H9 (cell line): ENCODE results near the gene PNMA6A. TPM values are rescaled to one million over a fixed set of nuclear protein-coding genes. Genes with fewer than 3 reads are reported as not detected.
"Not testable (repeated sequence)": the region's sequence is repeated elsewhere in the genome, so short reads cannot be mapped to it uniquely, and the experiment has no call there.

ENCODE experiments used
- DNase-seq: peaks from one replicate; pipeline ENCODE4 v3.0.0-alpha.2; 2017
- H2AFZ ChIP-seq: one replicate; pipeline ENCODE4 v1.6.1; 2013; ENCODE audit warnings: mild to moderate bottlenecking, low read length, control low read depth, moderate library complexity
- H2AK5ac ChIP-seq: 2 replicates; pipeline ENCODE4 v1.6.1; 2013; ENCODE audit warnings: low read length, control low read depth, mixed read lengths; ENCODE audit not compliant: insufficient read length
- H2BK120ac ChIP-seq: one replicate; pipeline ENCODE4 v1.6.1; 2013; ENCODE audit warnings: low read depth, mild to moderate bottlenecking, low read length, control low read depth, inconsistent platforms; ENCODE audit not compliant: poor library complexity, severe bottlenecking
- H2BK12ac ChIP-seq: 2 replicates; pipeline ENCODE4 v1.6.1; 2013; ENCODE audit warnings: low read length, control low read depth, mixed read lengths, low read depth; ENCODE audit not compliant: insufficient read length
- H2BK15ac ChIP-seq: 2 replicates; pipeline ENCODE4 v1.6.1; 2013; ENCODE audit warnings: low read depth, low read length, control low read depth
- H2BK20ac ChIP-seq: one replicate; pipeline ENCODE4 v1.6.1; 2013; ENCODE audit warnings: low read depth, mild to moderate bottlenecking, low read length, control low read depth, inconsistent platforms; ENCODE audit not compliant: poor library complexity, severe bottlenecking
- H2BK5ac ChIP-seq: 2 replicates; pipeline ENCODE4 v1.6.1; 2013; ENCODE audit warnings: low read length, control low read depth, mixed read lengths; ENCODE audit not compliant: insufficient read length
- H3K14ac ChIP-seq: 2 replicates; pipeline ENCODE4 v1.6.1; 2013; ENCODE audit warnings: low read length, control low read depth; ENCODE audit not compliant: insufficient read depth
- H3K18ac ChIP-seq: 2 replicates; pipeline ENCODE4 v1.6.1; 2013; ENCODE audit warnings: low read depth, mild to moderate bottlenecking, mixed read lengths, low read length, control low read depth; ENCODE audit not compliant: insufficient read length
- H3K23ac ChIP-seq: 2 replicates; pipeline ENCODE4 v1.6.1; 2013; ENCODE audit warnings: low read length, control low read depth, mixed read lengths, low read depth; ENCODE audit not compliant: insufficient read length
- H3K23me2 ChIP-seq: 2 replicates; pipeline ENCODE4 v1.6.1; 2013; ENCODE audit warnings: low read depth, mild to moderate bottlenecking, mixed read lengths, low read length, control low read depth; ENCODE audit not compliant: insufficient read length, poor library complexity, severe bottlenecking
- H3K27ac ChIP-seq: 2 replicates; pipeline ENCODE4 v1.5.1; 2013; ENCODE audit warnings: low read length, control low read depth, mixed read lengths, low read depth; ENCODE audit not compliant: insufficient read length
- H3K27me3 ChIP-seq: 2 replicates; pipeline ENCODE4 v1.6.1; 2013; ENCODE audit warnings: low read length, control low read depth, inconsistent platforms; ENCODE audit not compliant: insufficient read depth
- H3K4ac ChIP-seq: 2 replicates; pipeline ENCODE4 v1.6.1; 2013; ENCODE audit warnings: low read depth, mild to moderate bottlenecking, control low read depth, inconsistent platforms, low read length, moderate library complexity
- H3K4me1 ChIP-seq: 2 replicates; pipeline ENCODE4 v1.6.1; 2013; ENCODE audit warnings: low read length, control low read depth, inconsistent platforms; ENCODE audit not compliant: insufficient read depth
- H3K4me2 ChIP-seq: 2 replicates; pipeline ENCODE4 v1.6.1; 2013; ENCODE audit warnings: low read length, control low read depth, mixed read lengths; ENCODE audit not compliant: insufficient read length, insufficient read depth
- H3K56ac ChIP-seq: 2 replicates; pipeline ENCODE4 v1.6.1; 2013; ENCODE audit warnings: low read depth, mild to moderate bottlenecking, mixed read lengths, low read length, control low read depth; ENCODE audit not compliant: insufficient read length
- H3K79me1 ChIP-seq: 2 replicates; pipeline ENCODE4 v1.6.1; 2013; ENCODE audit warnings: low read depth, mild to moderate bottlenecking, moderate library complexity, low read length, control low read depth, inconsistent platforms; ENCODE audit not compliant: insufficient read depth, poor library complexity, severe bottlenecking
- H3K79me2 ChIP-seq: 2 replicates; pipeline ENCODE4 v1.6.1; 2013; ENCODE audit warnings: low read length, control low read depth, inconsistent platforms; ENCODE audit not compliant: insufficient read depth
- H3K9ac ChIP-seq: 2 replicates; pipeline ENCODE4 v1.6.1; 2013; ENCODE audit warnings: low read length, control low read depth, mixed read lengths; ENCODE audit not compliant: insufficient read length; ENCODE audit errors: extremely low read depth
- H3K9me3 ChIP-seq: one replicate; pipeline ENCODE4 v1.6.1; 2013; ENCODE audit warnings: low read depth, low read length, inconsistent platforms; ENCODE audit not compliant: control insufficient read depth
- H3T11ph ChIP-seq: one replicate; pipeline ENCODE4 v1.6.1; 2013; ENCODE audit warnings: mild to moderate bottlenecking, low read length, control low read depth, inconsistent platforms
- H4K20me1 ChIP-seq: one replicate; pipeline ENCODE4 v1.6.1; 2013; ENCODE audit not compliant: control insufficient read depth, insufficient read length, insufficient read depth
- H4K5ac ChIP-seq: 2 replicates; pipeline ENCODE4 v1.6.1; 2013; ENCODE audit warnings: low read depth, mild to moderate bottlenecking, mixed read lengths, low read length, control low read depth; ENCODE audit not compliant: insufficient read length
- H4K8ac ChIP-seq: replicated peaks from 2 replicates; pipeline ENCODE4 v1.6.1; 2013; ENCODE audit warnings: low read length, control low read depth, mixed read lengths, low read depth; ENCODE audit not compliant: insufficient read length
- H4K91ac ChIP-seq: 2 replicates; pipeline ENCODE4 v1.6.1; 2013; ENCODE audit warnings: low read depth, mild to moderate bottlenecking, moderate library complexity, mixed read lengths, low read length, control low read depth; ENCODE audit not compliant: insufficient read length
- H3K27ac Mint-ChIP-seq, 3 experiments: 2 replicates in 2 of 3; 3 replicates in 1 of 3; pipeline ENCODE4 v1.8.0; 2020 to 2021; ENCODE audit warnings: mixed read lengths in 3 of 3, mild to moderate bottlenecking in 1 of 3, moderate library complexity in 1 of 3
- H3K27me3 Mint-ChIP-seq: 2 replicates; pipeline ENCODE4 v1.8.0; 2021; ENCODE audit warnings: low read depth, mild to moderate bottlenecking, moderate library complexity, mixed read lengths
- H3K36me3 Mint-ChIP-seq, 3 experiments: 2 replicates in 2 of 3; 3 replicates in 1 of 3; pipeline ENCODE4 v1.8.0; 2020 to 2021; ENCODE audit warnings: low read depth in 3 of 3, mixed read lengths in 3 of 3; ENCODE audit not compliant: insufficient read depth in 1 of 3
- H3K4me1 Mint-ChIP-seq, 2 experiments: 2 replicates each; pipeline ENCODE4 v1.8.0; 2020; ENCODE audit warnings: mixed read lengths in 2 of 2
- H3K4me3 Mint-ChIP-seq, 2 experiments: 2 replicates in 1 of 2; 3 replicates in 1 of 2; pipeline ENCODE4 v1.8.0; 2020 to 2021; ENCODE audit warnings: mild to moderate bottlenecking in 2 of 2, mixed read lengths in 2 of 2, moderate library complexity in 1 of 2
- H3K9me3 Mint-ChIP-seq, 2 experiments: 2 replicates in 1 of 2; 3 replicates in 1 of 2; pipeline ENCODE4 v1.8.0; 2020; ENCODE audit warnings: mild to moderate bottlenecking in 2 of 2, mixed read lengths in 2 of 2, moderate library complexity in 1 of 2
- whole genome bisulfite sequencing: extraction: QIAGEN DNeasy Blood & Tissue Kit; methylation state at CpG from one replicate; pipeline ENCODE4 v1.1.7; 2013; ENCODE audit warnings: missing lambda C conversion rate, low lambda C conversion rate, mixed read lengths; ENCODE audit not compliant: insufficient read length; ENCODE audit errors: extremely low coverage; 5-methylcytosine and 5-hydroxymethylcytosine counted together
- total RNA-seq: library from RNA; stranded (reverse); gene quantifications from 2 replicates; pipeline ENCODE4 v1.2.1, GENCODE V29; 2021

Gene PNMA6A
- total RNA-seq, 1 experiment from 2014 or later = 7.7 TPM

GRCh38 chrX:153106092-153106801 is 34.0 kb downstream of the PNMA6A start:
- not testable (repeated sequence) for H3K79me2 ChIP-seq, H3K4ac ChIP-seq, H4K20me1 ChIP-seq, H3K27ac ChIP-seq, H4K91ac ChIP-seq, H3K4me1 ChIP-seq, H3K27ac Mint-ChIP-seq, H2AK5ac ChIP-seq, H3T11ph ChIP-seq, H2BK120ac ChIP-seq, H3K23me2 ChIP-seq, H2AFZ ChIP-seq, H4K8ac ChIP-seq, H3K4me2 ChIP-seq, DNase-seq, H2BK15ac ChIP-seq, H3K4me1 Mint-ChIP-seq, H3K4me3 Mint-ChIP-seq, H3K27me3 Mint-ChIP-seq, H2BK12ac ChIP-seq, H3K79me1 ChIP-seq, H4K5ac ChIP-seq, H3K9ac ChIP-seq, H3K18ac ChIP-seq, H3K14ac ChIP-seq, H3K23ac ChIP-seq, H2BK5ac ChIP-seq, H3K56ac ChIP-seq, H2BK20ac ChIP-seq, H3K27me3 ChIP-seq
- H3K9me3 Mint-ChIP-seq = peaks cover 39 to 42% of the 10 kb centered on the region in 2 experiments
- peaks cover 0 to 16% (median 2%) of the 10 kb centered on the region in 3 experiments; a peak in 4 of 7 replicates for H3K36me3 Mint-ChIP-seq
- no CpG with 5 or more reads among the region's 12 CpGs for WGBS
- peaks cover 36% of the 10 kb centered on the region for H3K9me3 ChIP-seq

GRCh38 chrX:153110735-153111134 is 38.5 kb downstream of the PNMA6A start:
- WGBS = no CpG with 5 or more reads among the region's 2 CpGs
- not testable (repeated sequence) for H4K8ac ChIP-seq, H3K14ac ChIP-seq, H3K4me3 Mint-ChIP-seq, H3K4ac ChIP-seq, H3K79me1 ChIP-seq, H2AFZ ChIP-seq, H3K36me3 Mint-ChIP-seq, H3K9ac ChIP-seq, H4K91ac ChIP-seq, H2BK15ac ChIP-seq, H3K23me2 ChIP-seq, H3K9me3 Mint-ChIP-seq, H2BK20ac ChIP-seq, H2BK120ac ChIP-seq, H4K5ac ChIP-seq, H3K56ac ChIP-seq, H2AK5ac ChIP-seq, H3K4me2 ChIP-seq, H2BK5ac ChIP-seq, H3K27me3 ChIP-seq, H3T11ph ChIP-seq, DNase-seq, H4K20me1 ChIP-seq, H3K79me2 ChIP-seq, H3K23ac ChIP-seq, H3K18ac ChIP-seq, H3K9me3 ChIP-seq, H3K27ac ChIP-seq, H3K4me1 Mint-ChIP-seq, H3K27me3 Mint-ChIP-seq, H3K27ac Mint-ChIP-seq, H3K4me1 ChIP-seq, H2BK12ac ChIP-seq
